Natural killer cell (primary cell): ENCODE data around the gene NCK2. TPM values are rescaled to one million over a fixed set of nuclear protein-coding genes. Genes with fewer than 3 reads are reported as not detected.
A peak's percentile ranks its signal among the peaks of the same experiment; 100 is the strongest.

Experiments
- ATAC-seq, 3 donors: fragments of 150-1000 bp in 2 of 3; fragments of 200-7000 bp in 1 of 3; cut with Tn5 transposase; 1 replicate in 1 of 3; 2 replicates in 2 of 3; pipeline ENCODE4 v1.10.0; 2021; ENCODE audit warnings: mild to moderate bottlenecking in 2 of 3, moderate library complexity in 2 of 3
- DNase-seq, 2 donors: peaks; one replicate each; pipeline versions ENCODE4 v3.0.0 to v3.0.0-alpha.2; 2013 to 2021; ENCODE audit warnings: mixed read lengths in 1 of 2
- H3K27ac ChIP-seq: one replicate; pipeline ENCODE4 v1.5.1; 2013; ENCODE audit warnings: mild to moderate bottlenecking, low read length
- H3K27me3 ChIP-seq: one replicate; pipeline ENCODE4 v1.6.1; 2013; ENCODE audit warnings: low read length; ENCODE audit not compliant: control insufficient read depth, insufficient read depth
- H3K36me3 ChIP-seq: one replicate; pipeline ENCODE4 v1.6.1; 2013; ENCODE audit warnings: low read length; ENCODE audit not compliant: control insufficient read depth, insufficient read depth
- H3K4me1 ChIP-seq: one replicate; pipeline ENCODE4 v1.6.1; 2013; ENCODE audit warnings: low read length; ENCODE audit not compliant: control insufficient read depth, insufficient read depth
- H3K4me3 ChIP-seq: one replicate; pipeline ENCODE4 v1.5.1; 2013; ENCODE audit warnings: low read length
- H3K9me3 ChIP-seq: one replicate; pipeline ENCODE4 v1.6.1; 2013; ENCODE audit warnings: low read length; ENCODE audit not compliant: control insufficient read depth, insufficient read depth
- H3K27ac Mint-ChIP-seq, 2 donors: one replicate each; pipeline ENCODE4 v1.8.0; 2022; ENCODE audit warnings: mild to moderate bottlenecking in 2 of 2, mixed read lengths in 2 of 2, moderate library complexity in 1 of 2
- H3K27me3 Mint-ChIP-seq, 2 donors: one replicate each; pipeline ENCODE4 v1.8.0; 2022; ENCODE audit warnings: low read depth in 2 of 2, mixed read lengths in 2 of 2
- H3K36me3 Mint-ChIP-seq: one replicate; pipeline ENCODE4 v1.8.0; 2022; ENCODE audit warnings: mixed read lengths
- H3K4me1 Mint-ChIP-seq, 2 donors: one replicate each; pipeline ENCODE4 v1.8.0; 2022; ENCODE audit warnings: mixed read lengths in 2 of 2
- H3K4me3 Mint-ChIP-seq: one replicate; pipeline ENCODE4 v1.8.0; 2022; ENCODE audit warnings: mild to moderate bottlenecking, moderate library complexity, mixed read lengths
- H3K9me3 Mint-ChIP-seq, 2 donors: one replicate each; pipeline ENCODE4 v1.8.0; 2022; ENCODE audit warnings: mixed read lengths in 2 of 2
- CTCF ChIP-seq: fragments of 200-600 bp; IDR thresholded peaks from one replicate; pipeline ENCODE4 v1.8.0; 2022; ENCODE audit warnings: antibody characterized with exemption
- WGBS: methylation state at CpG from one replicate; pipeline ENCODE4 v1.1.7; 2013; ENCODE audit warnings: missing lambda C conversion rate; ENCODE audit not compliant: insufficient coverage; 5-methylcytosine and 5-hydroxymethylcytosine counted together
- intact Hi-C: fragments of 100-400 bp; cut with micrococcal nuclease; formaldehyde crosslinking; loops from one replicate; pipeline ENCODE4 v1.14.2; 2022
- total RNA-seq, 4 donors: library from RNA; stranded (reverse); fragments of 120-200 nt in 1 of 4; gene quantifications; one replicate each; pipeline versions ENCODE4 v1.2.3 to v1.2.4, GENCODE V29; 2013 to 2022

Gene NCK2
- total RNA-seq, 3 donors from 2014 or later (not counting 1 experiment from before 2014, with no cell fraction given) = 34.1 to 50.8 (median 43.0) TPM

- H3K4me3 Mint-ChIP-seq = no peak overlapping the region
- intact Hi-C loops = no loop called here
- H3K4me1 Mint-ChIP-seq = peaks cover 56% of the 10 kb centered on the region in 2 donors
Measured at GRCh38 chr2:105889046-105889445, 144.3 kb downstream of the NCK2 start.

GRCh38 chr2:105890111-105890510, 145.4 kb downstream of the NCK2 start:
- H3K36me3 Mint-ChIP-seq = no peaks in the 10 kb centered on the region
- Histone ChIP-seq H3K36me3 (peaks cover 17% of the 10 kb centered on the region), H3K27me3 (no peaks in the 10 kb centered on the region), H3K4me1 (peaks cover 10% of the 10 kb centered on the region), H3K4me3 (no peak overlapping the region), H3K9me3 (peaks cover 9% of the 10 kb centered on the region), H3K27ac (no peak overlapping the region)
- DNase-seq (no peak), ATAC-seq (no peak)
- no peak overlapping the region for H3K4me3 Mint-ChIP-seq
- no peak for TF ChIP-seq CTCF
- H3K9me3 Mint-ChIP-seq = no peaks in the 10 kb centered on the region
- intact Hi-C loops = no loop called here
- peak overlapping the region; percentile 5 to 42 for H3K27ac Mint-ChIP-seq
- peaks cover 46% of the 10 kb centered on the region in 2 donors for H3K4me1 Mint-ChIP-seq
- no peaks in the 10 kb centered on the region for H3K27me3 Mint-ChIP-seq
- WGBS = no CpG with 5 or more reads among the region's 2 CpGs

More at GRCh38 chr2:105889046-105889445, 144.3 kb downstream of the NCK2 start:
- no peak for DNase-seq
- H3K27me3 ChIP-seq = no peaks in the 10 kb centered on the region
- Mint-ChIP-seq H3K36me3 (no peaks in the 10 kb centered on the region), H3K9me3 (no peaks in the 10 kb centered on the region), H3K27me3 (no peaks in the 10 kb centered on the region), H3K27ac (no peak overlapping the region)
- no peak overlapping the region for H3K4me3 ChIP-seq
- H3K27ac ChIP-seq = no peak overlapping the region
- H3K4me1 ChIP-seq = peaks cover 12% of the 10 kb centered on the region
- TF ChIP-seq CTCF = no peak
- peaks cover 9% of the 10 kb centered on the region for H3K9me3 ChIP-seq
- no peak for ATAC-seq
- WGBS = 97% methylated on average over 3 of the region's 3 CpGs
- peaks cover 11% of the 10 kb centered on the region for H3K36me3 ChIP-seq

GRCh38 chr2:105890856-105891255, 146.1 kb downstream of the NCK2 start:
- Histone ChIP-seq H3K9me3 (peaks cover 9% of the 10 kb centered on the region), H3K27ac (no peak overlapping the region), H3K4me1 (peaks cover 10% of the 10 kb centered on the region), H3K27me3 (no peaks in the 10 kb centered on the region), H3K36me3 (peaks cover 24% of the 10 kb centered on the region), H3K4me3 (no peak overlapping the region)
- intact Hi-C loops = no loop called here
- TF ChIP-seq CTCF = no peak
- no peak overlapping the region for H3K4me3 Mint-ChIP-seq
- 96% methylated on average over 10 of the region's 10 CpGs for WGBS
- no peaks in the 10 kb centered on the region for H3K27me3 Mint-ChIP-seq
- no peaks in the 10 kb centered on the region for H3K9me3 Mint-ChIP-seq
- DNase-seq (no peak), ATAC-seq (no peak)
- peaks cover 41% of the 10 kb centered on the region in 2 donors for H3K4me1 Mint-ChIP-seq
- no peaks in the 10 kb centered on the region for H3K36me3 Mint-ChIP-seq
- H3K27ac Mint-ChIP-seq = peak overlapping the region; percentile 5 to 42
